ENCODE data around the gene EREG.

The EREG gene, protein sequence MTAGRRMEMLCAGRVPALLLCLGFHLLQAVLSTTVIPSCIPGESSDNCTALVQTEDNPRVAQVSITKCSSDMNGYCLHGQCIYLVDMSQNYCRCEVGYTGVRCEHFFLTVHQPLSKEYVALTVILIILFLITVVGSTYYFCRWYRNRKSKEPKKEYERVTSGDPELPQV

DNA sequence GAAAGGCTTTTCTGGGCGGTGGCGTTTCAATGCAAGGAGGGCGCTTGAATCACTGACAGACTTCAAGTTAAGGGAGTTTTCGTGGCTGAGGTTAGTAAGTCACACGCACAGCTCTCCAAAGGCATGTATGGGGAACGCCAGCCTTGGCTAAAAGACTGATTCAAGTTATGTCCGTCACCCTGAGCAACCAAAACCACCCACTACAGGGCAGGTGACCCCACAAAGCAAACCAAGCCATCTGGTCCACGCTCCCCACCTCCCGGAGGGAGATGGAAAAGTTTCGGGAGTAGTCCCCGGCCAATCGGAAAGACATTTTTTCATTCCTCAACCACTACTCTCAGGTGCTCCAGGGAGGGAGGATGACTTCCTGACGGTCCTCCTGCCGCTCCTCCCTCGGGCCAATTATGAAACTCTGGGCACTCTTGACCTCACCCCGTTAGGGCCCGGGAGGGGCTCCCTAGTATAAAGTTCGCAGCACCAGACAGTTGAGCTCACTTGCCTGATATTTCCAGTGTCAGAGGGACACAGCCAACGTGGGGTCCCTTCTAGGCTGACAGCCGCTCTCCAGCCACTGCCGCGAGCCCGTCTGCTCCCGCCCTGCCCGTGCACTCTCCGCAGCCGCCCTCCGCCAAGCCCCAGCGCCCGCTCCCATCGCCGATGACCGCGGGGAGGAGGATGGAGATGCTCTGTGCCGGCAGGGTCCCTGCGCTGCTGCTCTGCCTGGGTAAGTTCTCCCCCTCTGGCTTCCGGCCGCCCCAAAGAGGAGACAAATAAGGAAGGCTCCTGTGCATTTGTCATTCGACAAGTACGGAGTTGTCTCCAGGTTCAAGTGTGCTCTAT is at the start of gene EREG:
Gene EREG, plus strand, starts transcription at position 494 of the 840 bp plus-strand sequence. Its CDS starts 164 bp downstream, at position 658.
- H3K27me3 Mint-ChIP-seq (ENCODE audit: low read depth), result peaks cover 37% of the 10 kb centered on the region
- no peak within 1 kb of the TSS for H3K27ac Mint-ChIP-seq
- H3K4me3 Mint-ChIP-seq, result peak within 1 kb of the TSS; percentile 66
- H3K4me1 Mint-ChIP-seq (ENCODE audit: low read depth), result peaks cover 9% of the 10 kb centered on the region
- no peaks in the 10 kb centered on the region for H3K9me3 Mint-ChIP-seq
- no peaks in the 10 kb centered on the region for H3K36me3 Mint-ChIP-seq (ENCODE audit: low read depth)

DNA sequence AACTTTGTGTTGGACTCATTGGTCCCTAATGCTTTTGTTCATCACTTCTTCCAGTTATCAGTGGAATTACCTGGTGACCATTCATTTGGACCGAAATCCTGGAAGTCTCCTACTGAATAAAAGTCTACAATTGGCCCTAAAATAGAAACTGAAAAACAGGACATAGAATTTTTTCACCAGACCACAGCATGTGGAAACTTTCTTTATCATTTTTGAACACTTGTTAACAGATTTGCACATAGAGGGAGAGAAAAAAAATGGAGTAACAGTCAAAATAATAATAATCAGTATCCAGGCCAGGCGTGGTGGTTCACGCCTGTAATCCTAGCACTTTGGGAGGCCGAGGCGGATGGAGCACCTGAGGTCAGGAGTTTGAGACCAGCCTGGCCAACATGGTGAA is 49.6 kb upstream of the EREG start:
- H3K4me1 Mint-ChIP-seq (ENCODE audit: low read depth), result no peaks in the 10 kb centered on the region
- H3K27ac Mint-ChIP-seq, result no peak overlapping the region
- H3K4me3 Mint-ChIP-seq, result no peak overlapping the region
- H3K9me3 Mint-ChIP-seq, result no peaks in the 10 kb centered on the region
- H3K36me3 Mint-ChIP-seq (ENCODE audit: low read depth), result no peaks in the 10 kb centered on the region
- H3K27me3 Mint-ChIP-seq (ENCODE audit: low read depth), result no peaks in the 10 kb centered on the region

DNA sequence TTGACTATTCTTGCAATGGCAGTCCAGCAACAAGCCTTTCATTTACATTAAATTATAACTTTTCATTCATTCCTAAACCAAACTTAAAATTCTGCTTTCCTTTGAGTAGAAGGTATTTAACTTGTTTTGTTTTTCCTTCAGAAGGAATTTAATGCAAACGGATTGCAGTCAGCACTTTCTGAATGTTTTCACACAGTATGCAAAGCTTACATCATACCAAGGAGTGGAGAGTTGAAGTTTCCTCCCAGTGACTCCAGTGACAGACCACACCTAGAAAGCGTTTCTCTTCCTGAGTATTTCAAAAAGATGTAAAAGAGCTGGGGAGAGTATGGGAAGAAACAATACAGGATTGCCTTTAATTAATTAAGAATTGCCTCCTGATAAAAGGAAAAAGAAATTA is 48.5 kb upstream of the EREG start:
- Mint-ChIP-seq H3K9me3 (no peaks in the 10 kb centered on the region), H3K27me3 (ENCODE audit: low read depth) (peaks cover 7% of the 10 kb centered on the region), H3K4me1 (ENCODE audit: low read depth) (no peaks in the 10 kb centered on the region), H3K27ac (no peak overlapping the region), H3K36me3 (ENCODE audit: low read depth) (no peaks in the 10 kb centered on the region), H3K4me3 (no peak overlapping the region)

DNA sequence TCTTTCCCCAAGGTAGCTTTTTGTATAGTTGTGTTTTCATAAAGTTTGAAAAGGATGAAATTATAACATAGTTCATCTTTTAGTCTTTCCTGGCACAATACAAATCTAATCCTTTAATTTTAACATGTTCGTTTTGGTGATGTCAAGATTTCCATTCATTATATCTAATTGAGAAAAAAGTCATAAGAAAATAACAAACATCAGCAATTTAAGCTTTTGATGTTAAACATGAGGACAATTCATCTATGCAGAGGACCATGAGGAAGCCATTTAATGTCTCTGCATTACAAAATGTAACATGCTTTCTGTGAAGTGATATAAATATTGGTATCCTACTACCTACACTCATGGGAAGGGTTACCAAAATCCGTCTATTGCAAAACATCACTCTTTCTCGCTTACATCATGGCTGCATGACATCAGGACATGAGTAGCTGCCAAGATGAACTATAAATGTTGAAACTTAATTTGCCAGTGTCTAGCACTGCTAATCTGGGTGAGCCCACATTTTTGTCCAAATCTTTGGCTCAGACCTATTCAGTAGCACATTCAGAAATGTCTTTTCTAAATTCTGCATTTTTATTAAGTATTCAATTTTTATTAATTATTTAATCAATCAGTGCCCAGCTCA is 47.2 kb upstream of the EREG start:
- H3K36me3 Mint-ChIP-seq (ENCODE audit: low read depth), result no peaks in the 10 kb centered on the region
- no peak overlapping the region for H3K27ac Mint-ChIP-seq
- no peak overlapping the region for H3K4me3 Mint-ChIP-seq
- no peaks in the 10 kb centered on the region for H3K4me1 Mint-ChIP-seq (ENCODE audit: low read depth)
- no peaks in the 10 kb centered on the region for H3K9me3 Mint-ChIP-seq
- H3K27me3 Mint-ChIP-seq (ENCODE audit: low read depth), result peaks cover 13% of the 10 kb centered on the region

DNA sequence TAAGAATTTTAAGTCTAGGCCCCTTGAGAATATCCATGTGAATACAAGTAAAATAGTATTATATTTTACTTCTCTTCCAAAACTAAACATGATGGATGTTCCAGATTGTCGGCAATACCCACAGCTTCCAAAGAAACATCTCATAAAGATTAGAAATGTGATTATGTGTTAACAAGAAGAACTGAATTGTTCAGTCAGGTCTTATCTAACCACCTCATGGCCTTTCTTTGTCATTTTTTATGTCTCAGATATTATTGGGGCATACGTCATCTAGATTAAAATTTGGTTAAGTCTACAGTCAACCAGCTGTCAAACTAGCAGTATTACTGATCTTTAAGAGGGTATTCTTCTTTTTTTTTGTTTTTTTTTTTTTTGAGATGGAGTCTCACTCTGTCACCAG is 46.7 kb upstream of the EREG start:
- H3K4me3 Mint-ChIP-seq, result no peak overlapping the region
- peaks cover 13% of the 10 kb centered on the region for H3K27me3 Mint-ChIP-seq (ENCODE audit: low read depth)

DNA sequence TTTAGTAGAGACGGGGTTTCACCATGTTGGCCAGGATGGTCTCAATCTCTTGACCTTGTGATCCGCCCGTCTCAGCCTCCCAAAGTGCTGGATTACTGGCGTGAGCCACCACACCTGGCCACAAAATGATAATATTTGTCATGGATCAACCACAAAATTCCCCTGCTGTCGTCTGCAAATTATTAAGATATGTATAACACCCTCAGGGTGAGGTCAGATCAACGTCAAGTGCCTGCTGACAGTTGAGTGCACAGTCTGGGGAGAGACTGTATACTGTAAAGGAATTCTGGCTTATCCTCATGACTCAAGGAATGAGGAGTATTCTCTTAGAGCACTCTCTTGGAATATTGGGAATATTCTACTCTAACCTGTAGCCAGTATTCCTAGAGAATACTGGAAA is 45.5 kb upstream of the EREG start:
- Mint-ChIP-seq H3K4me3 (no peak overlapping the region), H3K27ac (no peak overlapping the region)

More for the DNA sequence above, 46.7 kb upstream of the EREG start:
- H3K36me3 Mint-ChIP-seq (ENCODE audit: low read depth), result no peaks in the 10 kb centered on the region
- H3K4me1 Mint-ChIP-seq (ENCODE audit: low read depth), result no peaks in the 10 kb centered on the region
- no peak overlapping the region for H3K27ac Mint-ChIP-seq
- no peaks in the 10 kb centered on the region for H3K9me3 Mint-ChIP-seq

DNA sequence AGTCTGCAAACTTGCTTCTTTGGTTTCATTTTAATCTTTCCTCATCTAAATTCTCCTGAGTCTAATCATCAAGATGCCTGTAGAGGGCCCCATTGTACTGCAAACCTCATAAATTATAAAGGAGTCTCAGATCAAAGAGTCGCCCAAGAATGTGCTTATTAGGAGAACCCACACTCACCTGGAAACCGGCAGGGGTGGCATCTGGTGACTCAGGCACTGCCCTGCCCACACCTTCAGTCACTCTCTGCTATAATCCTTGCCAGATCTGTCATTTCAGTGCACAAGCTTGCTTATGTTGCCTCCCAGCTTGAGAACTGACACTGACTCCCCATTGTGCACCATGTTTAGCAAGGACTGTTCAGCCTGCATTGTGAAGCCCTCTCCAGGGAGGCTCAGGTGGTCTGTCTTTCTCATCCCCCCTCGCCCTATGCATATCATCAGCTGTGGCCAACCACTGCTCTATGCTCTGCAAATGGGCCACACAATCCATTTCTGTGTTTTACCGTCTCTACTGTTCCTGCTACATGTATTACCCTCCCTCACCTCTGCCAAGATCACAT is 44.3 kb upstream of the EREG start:
- no peaks in the 10 kb centered on the region for H3K36me3 Mint-ChIP-seq (ENCODE audit: low read depth)
- no peak overlapping the region for H3K27ac Mint-ChIP-seq
- H3K27me3 Mint-ChIP-seq (ENCODE audit: low read depth), result peaks cover 15% of the 10 kb centered on the region
- H3K9me3 Mint-ChIP-seq, result no peaks in the 10 kb centered on the region
- no peak overlapping the region for H3K4me3 Mint-ChIP-seq
- H3K4me1 Mint-ChIP-seq (ENCODE audit: low read depth), result no peaks in the 10 kb centered on the region

More for the DNA sequence above, 45.5 kb upstream of the EREG start:
- no peaks in the 10 kb centered on the region for H3K4me1 Mint-ChIP-seq (ENCODE audit: low read depth)
- H3K36me3 Mint-ChIP-seq (ENCODE audit: low read depth), result no peaks in the 10 kb centered on the region
- peaks cover 15% of the 10 kb centered on the region for H3K27me3 Mint-ChIP-seq (ENCODE audit: low read depth)
- H3K9me3 Mint-ChIP-seq, result no peaks in the 10 kb centered on the region

DNA sequence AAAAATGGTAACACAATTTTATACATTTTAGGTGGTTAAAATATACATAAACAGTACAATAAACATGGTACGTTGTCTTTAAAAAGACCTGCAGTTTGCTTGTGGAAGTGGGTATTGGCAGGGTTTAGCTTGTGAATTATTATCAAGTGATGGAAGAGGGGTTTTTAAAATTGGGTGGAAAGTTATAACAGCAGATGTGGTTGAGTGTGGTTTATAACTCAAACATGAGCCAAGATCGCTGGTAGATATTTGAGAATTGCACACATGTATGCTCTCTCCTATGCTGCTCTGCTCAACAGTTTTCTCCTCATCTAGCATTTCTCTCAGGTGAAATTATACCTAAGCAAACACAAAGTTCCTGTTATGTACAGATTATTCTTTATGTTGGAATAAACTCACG is 42.6 kb upstream of the EREG start:
- H3K27ac Mint-ChIP-seq, result no peak overlapping the region
- H3K27me3 Mint-ChIP-seq (ENCODE audit: low read depth), result peaks cover 15% of the 10 kb centered on the region
- no peaks in the 10 kb centered on the region for H3K36me3 Mint-ChIP-seq (ENCODE audit: low read depth)
- H3K9me3 Mint-ChIP-seq, result no peaks in the 10 kb centered on the region
- no peak overlapping the region for H3K4me3 Mint-ChIP-seq
- H3K4me1 Mint-ChIP-seq (ENCODE audit: low read depth), result no peaks in the 10 kb centered on the region

DNA sequence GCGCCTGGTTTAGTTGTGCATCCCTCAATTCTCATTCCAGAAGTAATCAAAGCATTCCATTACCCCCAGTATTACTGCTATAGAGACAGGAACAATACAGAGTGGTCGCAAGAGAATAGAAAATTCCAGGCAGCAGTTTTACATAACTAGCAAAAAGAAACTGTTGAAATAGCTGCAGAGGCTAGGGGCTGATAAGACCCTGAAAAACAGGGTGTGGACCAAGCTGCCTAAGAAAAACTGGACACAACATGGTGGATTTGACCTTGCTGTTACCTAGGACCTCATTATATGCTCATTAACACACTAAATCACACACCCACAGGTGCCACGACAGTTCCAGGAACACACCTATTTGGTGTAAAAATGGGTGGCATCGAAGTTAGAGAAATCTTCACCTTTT is 41.3 kb upstream of the EREG start:
- Mint-ChIP-seq H3K27ac (no peak overlapping the region), H3K4me1 (ENCODE audit: low read depth) (no peaks in the 10 kb centered on the region), H3K36me3 (ENCODE audit: low read depth) (no peaks in the 10 kb centered on the region), H3K9me3 (no peaks in the 10 kb centered on the region), H3K27me3 (ENCODE audit: low read depth) (peaks cover 17% of the 10 kb centered on the region), H3K4me3 (no peak overlapping the region)

DNA sequence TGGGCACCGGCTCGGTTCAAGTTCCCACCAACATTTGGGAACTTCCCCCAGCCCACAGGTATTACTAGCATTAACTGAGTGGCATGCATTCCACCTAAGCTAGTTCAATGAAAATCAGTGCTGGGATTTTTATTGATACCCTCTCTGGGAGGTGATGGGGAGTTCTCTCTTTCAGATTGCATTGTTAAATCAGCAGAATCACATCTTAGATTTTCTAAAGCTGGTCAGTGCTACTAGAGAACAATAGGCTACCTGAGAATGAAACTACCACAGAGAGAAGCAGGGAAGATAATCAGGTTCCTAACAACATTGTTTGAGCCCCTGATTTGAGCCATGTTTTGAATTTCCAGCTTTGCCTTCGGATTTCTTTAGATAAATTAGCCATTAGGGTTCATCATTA is 40.7 kb upstream of the EREG start:
- H3K4me3 Mint-ChIP-seq, result no peak overlapping the region
- no peaks in the 10 kb centered on the region for H3K36me3 Mint-ChIP-seq (ENCODE audit: low read depth)
- no peaks in the 10 kb centered on the region for H3K9me3 Mint-ChIP-seq
- H3K27ac Mint-ChIP-seq, result no peak overlapping the region
- H3K27me3 Mint-ChIP-seq (ENCODE audit: low read depth), result peaks cover 23% of the 10 kb centered on the region
- H3K4me1 Mint-ChIP-seq (ENCODE audit: low read depth), result no peaks in the 10 kb centered on the region

DNA sequence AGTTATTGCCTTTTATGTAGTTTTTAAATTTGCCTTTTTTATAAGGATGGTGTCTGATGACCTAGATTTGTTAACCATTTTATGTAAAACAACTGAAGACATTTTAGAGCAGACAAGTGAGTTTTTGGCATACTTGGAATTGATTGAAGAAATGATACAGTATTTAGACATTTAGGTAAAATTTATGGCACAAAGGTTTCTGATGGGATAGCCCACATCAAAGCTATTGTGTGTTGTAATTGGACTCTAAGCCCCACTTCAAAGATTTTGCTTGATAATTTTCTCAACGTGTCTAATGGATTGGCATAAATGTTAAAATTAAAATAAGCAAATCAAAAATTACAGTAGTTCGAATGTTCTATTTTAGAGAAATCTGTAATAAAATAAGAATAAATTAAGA is 39.1 kb upstream of the EREG start:
- no peaks in the 10 kb centered on the region for H3K4me1 Mint-ChIP-seq (ENCODE audit: low read depth)
- peaks cover 19% of the 10 kb centered on the region for H3K27me3 Mint-ChIP-seq (ENCODE audit: low read depth)
- H3K27ac Mint-ChIP-seq, result no peak overlapping the region

DNA sequence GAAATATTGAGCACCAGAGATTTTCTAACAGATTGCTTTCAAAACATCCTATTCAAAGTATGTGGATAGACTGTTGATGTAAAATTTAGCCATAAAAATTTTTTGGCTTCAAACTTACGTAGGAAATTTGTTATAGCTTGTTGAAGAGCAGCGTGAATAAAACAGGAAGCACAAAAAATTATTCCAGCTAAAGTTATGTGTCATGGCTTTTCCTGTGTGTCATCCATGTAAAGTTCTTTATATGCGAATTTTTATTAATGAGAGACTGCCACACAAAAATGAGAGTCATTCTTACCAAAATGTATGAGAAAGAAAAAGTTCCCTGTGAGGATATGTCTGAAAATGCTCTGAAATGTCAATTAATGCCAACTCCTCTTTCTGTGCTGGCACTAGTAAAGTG is 37.2 kb upstream of the EREG start:
- no peak overlapping the region for H3K27ac Mint-ChIP-seq
- no peaks in the 10 kb centered on the region for H3K4me1 Mint-ChIP-seq (ENCODE audit: low read depth)
- no peaks in the 10 kb centered on the region for H3K9me3 Mint-ChIP-seq
- peaks cover 18% of the 10 kb centered on the region for H3K27me3 Mint-ChIP-seq (ENCODE audit: low read depth)
- H3K36me3 Mint-ChIP-seq (ENCODE audit: low read depth), result no peaks in the 10 kb centered on the region
- H3K4me3 Mint-ChIP-seq, result no peak overlapping the region

More for the DNA sequence above, 39.1 kb upstream of the EREG start:
- Mint-ChIP-seq H3K9me3 (no peaks in the 10 kb centered on the region), H3K36me3 (ENCODE audit: low read depth) (no peaks in the 10 kb centered on the region), H3K4me3 (no peak overlapping the region)

DNA sequence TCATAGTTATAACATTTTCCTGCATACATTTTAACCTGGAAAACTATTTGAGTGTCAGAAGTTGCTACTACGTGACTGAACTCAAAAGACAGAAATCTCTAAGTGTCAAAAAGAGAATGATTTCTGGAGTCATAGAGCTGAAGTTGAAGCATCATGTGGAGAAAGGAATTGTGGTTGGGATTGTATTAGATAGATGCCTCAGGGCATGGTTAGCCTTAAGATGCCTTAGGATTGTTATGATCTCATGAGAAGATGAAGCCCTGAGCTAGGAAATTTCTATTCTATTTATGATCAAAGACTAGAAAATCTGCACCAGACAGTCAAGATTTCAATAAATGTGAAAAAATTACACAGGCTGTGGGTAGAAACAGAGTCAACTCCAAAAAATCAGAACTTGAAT is 36.4 kb upstream of the EREG start:
- no peaks in the 10 kb centered on the region for H3K9me3 Mint-ChIP-seq
- H3K36me3 Mint-ChIP-seq (ENCODE audit: low read depth), result no peaks in the 10 kb centered on the region
- no peaks in the 10 kb centered on the region for H3K4me1 Mint-ChIP-seq (ENCODE audit: low read depth)
- no peak overlapping the region for H3K4me3 Mint-ChIP-seq
- no peak overlapping the region for H3K27ac Mint-ChIP-seq
- H3K27me3 Mint-ChIP-seq (ENCODE audit: low read depth), result peaks cover 18% of the 10 kb centered on the region

DNA sequence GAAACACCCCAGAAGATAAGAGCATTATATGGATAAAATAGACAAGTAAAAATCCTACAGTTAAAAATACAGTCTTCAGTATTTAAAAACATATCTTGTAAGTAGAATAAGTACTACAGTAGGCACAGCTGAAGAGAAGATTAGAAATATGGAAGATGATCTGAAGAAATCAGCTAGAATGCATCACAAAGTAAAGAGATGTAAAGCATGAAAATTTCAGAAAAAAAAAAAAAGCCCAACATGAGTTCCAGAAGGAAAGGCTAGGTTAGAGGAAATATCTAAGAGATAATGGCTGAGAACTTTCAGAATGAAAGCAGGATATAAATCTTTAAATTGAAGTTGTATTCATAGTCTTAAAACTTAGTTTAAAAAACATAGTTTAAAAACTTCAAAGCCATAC is 35.6 kb upstream of the EREG start:
- H3K4me1 Mint-ChIP-seq (ENCODE audit: low read depth), result no peaks in the 10 kb centered on the region
- no peaks in the 10 kb centered on the region for H3K9me3 Mint-ChIP-seq
- no peak overlapping the region for H3K4me3 Mint-ChIP-seq
- peaks cover 16% of the 10 kb centered on the region for H3K27me3 Mint-ChIP-seq (ENCODE audit: low read depth)
- no peaks in the 10 kb centered on the region for H3K36me3 Mint-ChIP-seq (ENCODE audit: low read depth)
- H3K27ac Mint-ChIP-seq, result no peak overlapping the region

DNA sequence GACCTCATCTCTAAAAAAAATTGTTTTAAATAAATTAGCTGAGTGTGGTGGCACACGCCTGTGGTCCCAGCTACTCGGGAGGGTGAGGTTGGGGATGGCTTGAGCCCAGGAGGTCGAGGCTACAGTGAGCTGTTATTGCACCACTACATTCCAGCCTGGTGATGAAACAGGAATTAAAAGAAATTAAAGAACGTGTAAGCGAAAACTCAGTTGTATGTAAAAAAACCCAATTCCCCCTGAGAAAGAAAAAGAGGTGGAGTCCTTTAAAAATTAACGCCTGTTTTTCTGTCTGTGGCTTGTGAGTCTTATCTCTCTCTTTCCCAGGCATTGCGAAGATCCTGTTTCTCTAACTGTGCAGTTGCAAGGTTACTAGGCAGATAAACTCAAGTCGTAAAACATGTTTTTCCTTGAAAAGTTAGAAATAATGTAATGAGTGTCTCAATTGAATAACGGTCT is 34.6 kb upstream of the EREG start:
- Mint-ChIP-seq H3K9me3 (no peaks in the 10 kb centered on the region), H3K4me3 (no peak overlapping the region), H3K27ac (no peak overlapping the region), H3K4me1 (ENCODE audit: low read depth) (no peaks in the 10 kb centered on the region), H3K27me3 (ENCODE audit: low read depth) (peaks cover 16% of the 10 kb centered on the region), H3K36me3 (ENCODE audit: low read depth) (no peaks in the 10 kb centered on the region)
